SU-DHL-6 (cell line): ENCODE data around the gene CCDC137.

Experiments used
- EZH2phosphoT487 ChIP-seq: fragments of 200-600 bp; sonication (generic), shearing (Covaris generic); conservative IDR thresholded peaks from 2 replicates; pipeline ENCODE4 v1.6.1; 2018; ENCODE audit warnings: mild to moderate bottlenecking, antibody characterized with exemption, low read length, moderate library complexity, mixed read lengths
- TF ChIP-seq, protein P1 (sequence below): fragments of 200-600 bp; sonication (generic); IDR thresholded peaks from one replicate; pipeline ENCODE4 v1.5.1; 2017; ENCODE audit warnings: antibody characterized with exemption, mild to moderate bottlenecking, low read length, moderate library complexity; ENCODE audit not compliant: insufficient read depth, poor library complexity, severe bottlenecking

DNA sequence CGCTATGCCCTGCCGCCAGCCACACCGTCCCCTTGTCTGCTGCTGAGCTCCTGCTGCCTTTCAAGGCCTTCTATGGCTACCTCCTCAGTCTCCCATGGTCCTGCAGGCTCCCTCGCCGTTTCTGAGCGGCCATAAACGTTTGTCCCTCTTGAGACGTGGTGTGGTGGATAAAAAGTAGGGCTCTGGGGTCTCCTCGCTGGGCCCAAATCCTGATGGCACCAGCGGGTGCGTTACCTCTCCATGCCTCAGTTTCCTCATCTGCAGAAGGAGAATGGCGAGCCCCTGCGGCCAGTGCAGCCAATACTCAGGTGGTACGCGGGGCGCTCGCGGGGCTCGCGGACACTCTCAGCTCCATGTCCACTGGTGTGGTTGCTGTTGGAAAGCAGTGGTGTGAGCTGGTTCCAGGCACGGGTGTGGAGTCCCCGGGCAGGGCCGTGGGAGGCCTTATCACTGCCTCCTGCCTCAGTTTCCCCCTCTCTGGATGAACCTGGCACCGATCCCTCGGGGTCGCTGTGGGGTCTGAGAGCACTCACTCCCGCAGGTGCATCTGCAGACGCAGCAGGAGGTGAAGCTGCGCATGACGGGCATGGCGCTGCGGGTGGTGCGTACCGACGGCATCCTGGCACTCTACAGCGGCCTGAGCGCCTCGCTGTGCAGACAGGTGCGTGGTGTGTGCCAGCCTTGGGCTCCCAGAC, 48.0 kb downstream of the CCDC137 start:
- TF ChIP-seq EZH2phosphoT487: no peak
- TF ChIP-seq, protein P1, sequence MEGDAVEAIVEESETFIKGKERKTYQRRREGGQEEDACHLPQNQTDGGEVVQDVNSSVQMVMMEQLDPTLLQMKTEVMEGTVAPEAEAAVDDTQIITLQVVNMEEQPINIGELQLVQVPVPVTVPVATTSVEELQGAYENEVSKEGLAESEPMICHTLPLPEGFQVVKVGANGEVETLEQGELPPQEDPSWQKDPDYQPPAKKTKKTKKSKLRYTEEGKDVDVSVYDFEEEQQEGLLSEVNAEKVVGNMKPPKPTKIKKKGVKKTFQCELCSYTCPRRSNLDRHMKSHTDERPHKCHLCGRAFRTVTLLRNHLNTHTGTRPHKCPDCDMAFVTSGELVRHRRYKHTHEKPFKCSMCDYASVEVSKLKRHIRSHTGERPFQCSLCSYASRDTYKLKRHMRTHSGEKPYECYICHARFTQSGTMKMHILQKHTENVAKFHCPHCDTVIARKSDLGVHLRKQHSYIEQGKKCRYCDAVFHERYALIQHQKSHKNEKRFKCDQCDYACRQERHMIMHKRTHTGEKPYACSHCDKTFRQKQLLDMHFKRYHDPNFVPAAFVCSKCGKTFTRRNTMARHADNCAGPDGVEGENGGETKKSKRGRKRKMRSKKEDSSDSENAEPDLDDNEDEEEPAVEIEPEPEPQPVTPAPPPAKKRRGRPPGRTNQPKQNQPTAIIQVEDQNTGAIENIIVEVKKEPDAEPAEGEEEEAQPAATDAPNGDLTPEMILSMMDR: no peak
